ENCODE data around the gene PPFIA4.

PPFIA4 gene

GRCh38 chr1:203060115-203060514 lies 33.8 kb downstream of the PPFIA4 start:
- DNase-seq, result no peak

DNA sequence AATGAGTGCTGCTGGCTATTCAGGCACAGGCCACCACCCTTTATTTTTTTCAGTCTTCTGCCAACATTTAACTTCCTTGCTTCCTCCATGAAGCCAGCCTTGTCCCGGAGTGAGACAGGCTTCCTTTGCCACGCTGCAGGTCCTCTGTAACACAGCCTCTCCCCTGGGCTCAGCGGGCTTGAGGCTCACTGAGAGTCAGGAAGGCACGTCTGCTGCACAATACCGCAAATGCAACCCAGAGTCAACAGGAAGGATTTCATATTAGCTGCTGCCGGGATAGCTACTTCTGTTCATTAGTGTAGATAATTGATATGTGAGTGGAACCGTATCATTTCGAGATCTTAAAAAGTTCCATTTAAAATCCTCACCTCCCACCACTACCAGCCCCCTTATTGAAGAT lies 37.0 kb downstream of the PPFIA4 start:
- no peak for DNase-seq

DNA sequence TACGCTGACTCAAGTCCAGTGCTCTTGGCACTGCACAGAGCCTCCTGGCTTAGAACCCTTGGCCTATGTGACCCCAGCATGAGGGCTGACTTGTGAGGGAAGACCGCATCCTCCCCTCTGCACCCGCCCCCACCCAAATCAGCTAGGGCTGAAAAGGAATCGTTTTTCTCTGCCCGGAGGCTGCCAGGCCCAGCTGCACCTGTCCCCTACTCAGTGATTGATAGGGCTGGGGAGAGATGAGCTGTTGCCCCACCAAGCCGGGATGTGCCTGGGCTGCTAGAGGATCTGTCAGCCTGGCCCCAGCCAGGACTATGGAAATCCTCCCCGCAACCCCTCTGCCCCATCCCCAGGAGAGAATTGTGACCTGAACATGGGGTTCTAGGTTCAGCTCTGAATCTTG lies 38.9 kb downstream of the PPFIA4 start:
- no peak for DNase-seq

GRCh38 chr1:203065986-203066385 lies 39.7 kb downstream of the PPFIA4 start:
- no peak for DNase-seq

DNA sequence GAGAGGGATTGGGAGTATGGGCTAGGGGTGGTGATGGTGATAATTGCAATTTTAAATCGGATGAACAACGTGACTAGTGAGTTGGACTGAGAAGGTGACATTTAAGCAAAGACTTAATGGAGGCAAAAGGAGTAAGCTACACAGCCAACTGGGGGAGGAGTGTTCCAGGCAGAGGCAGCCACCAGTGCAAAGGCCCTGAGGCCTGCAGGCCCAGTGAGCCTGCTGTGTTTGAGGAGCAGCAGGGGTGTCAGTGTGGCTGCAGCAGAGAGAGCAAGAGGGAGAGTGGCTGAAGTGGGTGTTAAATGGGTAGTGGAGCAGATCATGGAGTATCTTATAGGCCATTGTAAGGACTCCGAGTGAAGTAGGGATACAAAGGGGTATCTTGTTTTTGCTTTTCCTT lies 40.7 kb downstream of the PPFIA4 start:
- DNase-seq, result no peak

DNA sequence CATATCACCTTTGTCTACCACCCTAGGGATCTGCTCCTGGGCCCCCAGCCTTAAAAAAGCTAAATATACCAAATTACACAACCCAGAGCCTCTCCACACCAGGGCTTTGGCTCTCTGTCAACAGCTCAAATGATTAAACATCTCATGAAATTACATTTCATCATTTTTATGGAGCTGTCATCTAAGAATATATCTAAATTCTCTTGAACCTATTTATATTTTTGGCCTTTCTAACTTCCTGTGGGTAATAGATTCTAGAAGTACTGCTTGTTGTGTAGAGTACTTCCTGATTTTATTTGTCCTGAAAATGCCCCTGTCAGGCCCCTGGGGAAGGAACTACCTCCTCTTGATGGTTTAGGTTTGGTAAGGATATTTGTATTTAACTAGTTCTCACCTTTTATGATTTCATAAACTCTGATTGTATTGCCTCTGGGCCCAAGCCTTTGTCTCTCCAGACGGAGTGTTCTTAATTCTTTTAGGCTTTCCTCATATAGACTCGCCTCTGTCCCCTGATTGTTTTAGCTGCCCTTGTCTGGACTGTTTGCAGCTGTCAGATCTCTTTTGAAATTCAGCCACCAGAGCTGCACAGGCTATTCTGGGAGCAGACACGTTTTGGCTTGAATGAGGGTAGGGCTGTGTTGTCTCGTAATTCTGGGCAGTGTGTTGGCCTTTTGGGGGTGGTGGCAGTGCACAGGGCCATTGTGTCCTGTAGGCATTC lies 42.9 kb downstream of the PPFIA4 start:
- no peak for DNase-seq

GRCh38 chr1:203072002-203072602 lies 45.8 kb downstream of the PPFIA4 start:
- no peak for DNase-seq

- no peak for DNase-seq
Measured at GRCh38 chr1:203072911-203073310, 46.6 kb downstream of the PPFIA4 start.

- no peak for DNase-seq
Measured at GRCh38 chr1:203073469-203073868, 47.2 kb downstream of the PPFIA4 start.

GRCh38 chr1:203074610-203075009 lies 48.3 kb downstream of the PPFIA4 start:
- DNase-seq, result no peak

GRCh38 chr1:203075236-203076030 lies 49.1 kb downstream of the PPFIA4 start:
- DNase-seq, result no peak

- no peak for DNase-seq
Measured at GRCh38 chr1:203076031-203076511, 49.8 kb downstream of the PPFIA4 start.

- DNase-seq, result no peak
Measured at GRCh38 chr1:203077367-203077766, 51.1 kb downstream of the PPFIA4 start.

DNA sequence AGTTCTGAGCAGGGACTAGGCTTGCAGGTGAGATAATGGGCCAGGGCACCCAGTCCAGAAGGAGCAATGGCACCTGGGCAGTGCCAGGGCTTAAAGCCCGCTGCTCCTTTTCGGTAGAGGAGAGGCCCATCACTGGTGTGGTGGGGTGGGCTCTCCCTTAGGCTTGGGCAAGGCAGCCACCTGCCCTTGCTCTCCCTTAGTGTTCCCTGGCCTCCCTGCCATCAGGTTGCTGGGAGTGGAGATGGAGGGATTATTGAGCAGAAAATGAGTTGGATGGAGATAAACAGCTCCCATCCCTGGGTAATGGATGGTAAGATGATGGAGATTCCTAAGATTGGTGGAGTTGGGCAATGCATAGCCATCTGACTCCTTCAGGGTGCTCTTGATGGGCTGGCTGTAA lies 51.7 kb downstream of the PPFIA4 start:
- DNase-seq, result no peak

GRCh38 chr1:203078478-203078877 lies 52.2 kb downstream of the PPFIA4 start:
- DNase-seq, result no peak

DNA sequence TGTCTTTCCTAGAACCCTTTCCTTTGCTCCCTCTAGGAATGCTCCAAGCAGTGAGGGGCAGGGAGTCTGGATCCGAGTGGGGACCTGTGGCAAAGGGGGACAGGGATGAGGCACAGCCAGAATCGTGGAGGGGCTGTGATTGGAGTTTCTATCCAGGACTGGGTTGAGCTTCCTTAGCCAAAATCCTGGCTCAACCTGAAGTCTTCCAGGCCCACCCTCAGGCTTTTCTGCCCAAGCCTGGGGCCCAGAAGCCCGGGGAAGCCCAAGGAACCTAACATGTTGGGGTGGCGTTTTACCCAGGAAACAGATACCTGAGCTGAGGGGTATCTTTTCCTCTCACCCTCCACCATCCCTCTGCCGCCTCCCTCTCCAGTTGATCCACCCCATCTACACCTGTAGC lies 54.2 kb downstream of the PPFIA4 start:
- no peak for DNase-seq

- no peak for DNase-seq
Measured at GRCh38 chr1:203081465-203082230, 55.4 kb downstream of the PPFIA4 start.

DNA sequence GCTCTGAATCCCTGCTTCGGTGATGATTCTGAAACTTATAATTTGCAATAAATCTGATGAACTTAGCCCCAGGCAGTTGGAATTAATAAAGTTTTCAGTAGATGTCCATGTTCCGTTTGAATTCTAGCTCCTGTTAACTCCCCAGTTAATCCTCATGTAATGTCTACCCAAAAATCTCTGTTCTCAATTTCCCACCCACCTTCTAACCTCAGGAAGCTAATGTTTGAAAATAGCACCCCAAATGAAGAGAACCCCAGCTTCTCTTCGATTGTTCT lies 55.9 kb downstream of the PPFIA4 start:
- no peak for DNase-seq

- DNase-seq, result no peak
Measured at GRCh38 chr1:203082571-203083462, 56.5 kb downstream of the PPFIA4 start.

GRCh38 chr1:203083463-203083921 lies 57.2 kb downstream of the PPFIA4 start:
- DNase-seq, result no peak

DNA sequence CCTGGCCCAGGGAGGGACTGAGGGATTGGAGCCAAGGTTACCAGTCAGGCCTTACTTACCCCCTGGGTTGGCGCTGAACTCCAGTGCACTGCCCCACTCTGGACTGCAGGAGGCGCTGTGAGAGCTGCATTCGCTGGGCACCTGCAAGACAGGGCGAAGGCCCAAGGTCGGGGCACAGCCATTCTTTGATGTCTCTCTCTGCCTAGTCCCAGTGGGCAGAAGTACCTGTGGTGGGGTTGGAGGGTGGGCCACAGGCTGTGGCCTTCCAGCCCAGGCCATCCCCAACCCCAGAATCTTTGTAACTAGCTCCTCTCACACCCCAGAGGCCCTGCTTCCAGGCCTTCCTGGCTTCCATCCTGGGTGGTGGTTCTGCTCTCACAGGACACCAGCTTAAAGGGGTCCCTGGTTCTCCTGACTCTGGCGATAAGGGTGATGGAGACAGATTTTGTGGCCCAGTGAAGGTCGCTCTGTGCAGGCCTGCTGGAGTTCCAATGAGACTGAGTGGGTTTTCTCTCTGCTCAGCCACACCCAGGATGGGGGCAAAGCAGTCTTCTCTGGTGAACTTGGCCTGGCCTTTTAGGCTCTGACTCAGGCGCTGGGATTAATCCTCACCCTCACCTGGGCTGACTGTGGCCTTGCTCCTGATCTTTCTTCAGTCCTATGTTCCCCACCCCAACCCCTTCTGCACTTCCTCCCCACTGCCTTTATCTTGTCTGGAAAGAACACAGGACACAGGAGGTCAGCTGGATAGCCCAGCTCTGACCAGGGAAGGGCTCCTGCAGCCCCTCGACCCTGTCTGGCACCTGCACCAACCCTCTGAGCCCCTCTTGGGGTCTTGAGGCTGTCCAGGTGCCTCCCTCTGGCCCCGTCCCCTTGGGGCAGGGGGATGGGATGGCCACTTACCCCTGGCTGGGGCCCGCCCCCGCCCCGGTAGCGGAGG lies 58.6 kb downstream of the PPFIA4 start:
- DNase-seq, result no peak
